ENCODE data around the gene RFX2.

The RFX2 gene

DNA sequence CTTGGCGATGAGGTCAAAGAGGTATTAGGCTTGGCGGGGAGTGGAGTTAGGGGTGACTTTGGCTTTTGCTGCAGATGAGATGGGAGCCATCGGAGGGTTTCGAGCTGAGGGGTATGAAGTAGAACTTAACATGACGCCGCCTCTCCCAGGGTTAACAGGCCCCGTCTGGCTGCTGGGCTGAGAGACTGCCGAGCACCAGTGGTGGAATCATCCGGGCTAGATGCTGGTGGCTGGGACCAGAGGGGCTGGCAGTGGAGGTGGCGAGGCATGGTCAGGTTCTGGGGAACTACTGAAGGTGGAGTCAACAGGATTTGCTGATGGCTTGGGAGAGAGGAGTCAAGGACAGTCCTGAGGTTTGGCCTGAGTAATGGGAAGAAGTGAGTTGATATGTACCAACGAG is 4.9 kb downstream of the RFX2 start:
- DNase-seq (ENCODE audit: low read depth in 2 of 2, low spot score in 1 of 2) = no peak

DNA sequence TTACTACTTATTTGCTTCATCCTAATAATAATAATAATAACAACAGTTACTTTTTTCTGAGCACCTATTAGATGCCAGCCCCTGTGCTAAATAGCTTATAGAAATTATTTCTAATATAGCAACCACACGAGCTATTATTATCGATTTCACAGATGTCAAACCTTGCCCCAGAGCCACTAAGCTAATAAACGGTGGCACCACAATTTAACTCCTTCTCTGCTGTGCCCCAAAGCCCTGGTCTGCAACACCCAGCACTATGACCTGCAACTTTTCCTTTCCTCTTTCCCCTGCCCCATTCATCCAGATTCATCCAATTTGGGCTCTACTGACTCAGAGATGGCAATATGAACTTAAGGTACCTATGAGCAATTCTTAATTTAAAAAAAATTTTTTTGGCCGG is 6.4 kb downstream of the RFX2 start:
- DNase-seq (ENCODE audit: low read depth in 2 of 2, low spot score in 1 of 2) = no peak

DNA sequence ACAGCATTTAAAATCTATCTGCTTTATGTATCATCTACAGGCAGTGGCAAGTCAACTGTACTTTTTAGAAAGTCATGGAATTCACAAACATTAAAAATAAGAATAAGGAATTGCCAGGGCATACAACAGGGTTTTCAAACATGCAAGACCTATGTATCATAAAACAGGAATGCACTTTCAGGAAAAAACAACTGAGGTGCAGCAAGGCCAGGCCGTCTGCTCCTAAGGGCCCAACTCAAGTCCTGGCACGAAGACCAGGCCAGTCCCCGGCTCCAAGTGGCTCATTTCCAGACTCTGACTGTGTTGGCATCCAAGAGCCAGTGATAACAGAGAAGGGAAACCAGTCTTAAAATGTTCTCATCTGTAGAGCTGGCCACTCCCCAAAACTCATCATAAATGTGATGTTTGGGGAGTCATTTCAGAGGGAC is 7.1 kb downstream of the RFX2 start:
- DNase-seq (ENCODE audit: low read depth in 2 of 2, low spot score in 1 of 2) = no peak

DNA sequence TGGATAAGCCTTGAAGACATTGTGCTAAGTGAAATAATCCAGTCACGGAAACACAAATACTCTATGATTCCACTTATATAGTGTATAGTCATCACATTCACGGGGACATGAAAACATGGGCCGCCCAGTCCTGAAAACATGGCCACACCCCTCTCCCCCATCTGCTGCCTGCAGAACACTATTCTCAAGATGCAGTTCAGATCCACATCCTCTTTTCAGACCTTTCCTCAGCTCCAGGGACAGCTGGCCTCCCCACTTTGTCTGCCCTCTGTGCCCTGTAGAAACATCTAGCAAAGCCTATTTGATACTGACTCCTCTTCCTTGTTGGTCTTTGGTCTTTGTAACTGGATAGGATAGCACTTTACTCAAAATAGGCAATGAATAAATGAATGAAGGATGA is 8.3 kb downstream of the RFX2 start:
- DNase-seq (ENCODE audit: low read depth in 2 of 2, low spot score in 1 of 2) = no peak

DNA sequence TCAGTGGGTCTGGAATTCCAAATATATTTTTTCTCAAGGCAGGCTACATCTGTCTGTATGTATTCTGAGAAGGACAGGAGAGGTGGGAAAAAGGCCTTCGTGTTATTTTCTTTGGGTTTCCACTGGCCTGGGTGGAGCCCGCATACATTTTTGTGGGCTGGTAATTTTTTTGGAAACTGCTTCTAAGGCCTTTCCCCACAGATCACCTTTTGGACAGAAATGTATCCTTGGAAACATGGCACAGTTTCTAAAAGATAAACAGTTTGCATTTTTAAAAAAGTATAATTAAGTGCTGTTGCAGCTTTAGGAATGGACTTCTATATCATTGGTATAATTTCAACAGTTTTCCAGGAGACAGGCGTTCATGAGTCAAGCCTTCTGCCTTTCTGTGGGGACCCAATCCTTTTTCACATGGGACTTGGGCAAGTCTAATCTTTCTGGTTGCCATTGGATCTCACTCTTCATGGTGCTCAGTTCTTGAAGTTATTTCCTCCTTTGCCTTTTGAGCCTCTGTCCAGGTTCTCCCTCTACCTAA is 8.9 kb downstream of the RFX2 start:
- DNase-seq (ENCODE audit: low read depth in 2 of 2, low spot score in 1 of 2) = no peak

DNA sequence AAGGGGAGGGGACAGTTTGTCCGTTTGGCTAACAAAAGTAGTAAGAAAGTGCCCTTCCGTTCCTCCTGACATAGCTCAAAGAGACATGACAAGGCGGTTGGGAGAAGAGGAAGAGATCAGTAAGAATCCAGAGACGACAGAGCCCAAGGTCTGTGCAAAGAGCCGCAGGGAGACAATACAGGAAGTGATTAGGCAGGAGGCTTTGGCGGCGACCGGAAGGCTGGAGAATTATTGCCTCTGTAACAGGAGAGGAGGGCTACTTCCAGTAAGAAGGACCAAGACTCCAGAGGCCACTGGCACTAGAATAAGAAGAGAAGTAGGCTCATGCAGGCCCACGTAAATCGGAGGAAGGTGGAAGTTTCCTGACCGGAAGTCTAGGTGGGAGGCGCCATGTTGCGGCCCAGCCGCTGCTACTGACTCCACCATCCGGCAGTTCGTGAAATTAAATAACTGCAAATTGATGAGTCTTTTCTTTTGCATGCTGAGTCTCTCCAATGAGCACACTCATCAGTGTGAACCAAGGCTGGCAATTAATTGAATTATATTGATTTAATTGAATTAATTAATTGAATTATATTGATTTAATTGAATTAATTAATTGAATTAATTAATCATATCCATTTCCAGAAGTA is 9.9 kb downstream of the RFX2 start:
- no peak for DNase-seq (ENCODE audit: low read depth in 2 of 2, low spot score in 1 of 2)

DNA sequence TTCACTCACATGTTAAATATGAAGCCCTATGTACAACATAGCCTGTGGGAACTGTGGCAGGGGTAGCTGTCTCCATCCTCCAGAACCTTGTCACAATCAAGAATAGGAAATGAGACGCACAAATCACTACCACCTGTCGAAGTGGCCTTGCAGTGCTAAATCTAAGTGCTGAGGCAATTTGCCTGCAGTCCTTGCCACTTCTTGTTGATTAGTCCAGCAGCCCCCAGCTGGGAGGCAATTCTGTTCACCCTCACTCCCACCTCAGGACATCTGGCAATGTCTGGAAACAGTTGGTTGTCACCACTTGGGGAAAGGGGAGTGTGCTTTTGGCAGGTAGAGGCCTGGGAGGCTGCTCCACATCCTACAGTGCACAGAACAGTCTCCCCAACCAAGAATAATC is 10.7 kb downstream of the RFX2 start:
- DNase-seq (ENCODE audit: low read depth in 2 of 2, low spot score in 1 of 2) = no peak

DNA sequence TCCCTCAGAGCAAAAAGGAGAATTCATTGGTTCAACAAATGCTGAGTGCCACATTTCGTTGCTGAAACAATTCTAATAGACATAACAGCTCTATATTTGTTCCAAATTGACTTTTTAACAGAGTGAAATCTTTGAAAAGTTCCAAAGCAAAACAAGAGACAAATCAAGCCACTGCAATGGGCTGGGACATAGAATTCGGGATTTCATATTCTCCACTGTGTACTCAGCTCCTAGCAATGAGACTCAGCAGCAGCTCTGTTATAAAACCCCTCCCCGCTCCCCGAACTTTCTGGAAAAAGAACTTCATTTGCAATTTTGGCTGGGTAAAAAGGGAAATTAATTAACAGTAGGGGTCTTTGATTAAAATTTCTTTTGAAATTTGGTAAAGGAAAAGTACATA is 11.3 kb downstream of the RFX2 start:
- DNase-seq (ENCODE audit: low read depth in 2 of 2, low spot score in 1 of 2) = no peak

DNA sequence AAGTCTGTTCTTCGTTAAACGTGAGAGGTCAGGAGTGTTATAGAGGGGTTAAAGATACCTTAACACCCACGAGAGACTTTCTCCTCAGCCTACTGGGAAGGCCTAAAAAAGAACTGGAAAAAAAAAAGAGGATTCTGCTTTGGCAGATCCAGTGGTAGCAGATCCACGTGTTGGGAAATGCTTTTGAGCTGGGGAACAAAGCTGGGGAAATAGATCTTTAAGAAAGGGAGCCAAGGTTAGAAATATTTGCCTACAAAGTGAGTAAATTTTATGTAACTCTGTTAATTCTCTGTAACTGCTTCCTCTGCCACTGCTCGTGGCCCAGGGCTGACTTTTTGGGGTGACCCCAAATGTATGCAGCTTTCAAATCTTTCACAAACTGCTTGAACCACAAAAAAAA is 11.7 kb downstream of the RFX2 start:
- DNase-seq (ENCODE audit: low read depth in 2 of 2, low spot score in 1 of 2) = no peak

DNA sequence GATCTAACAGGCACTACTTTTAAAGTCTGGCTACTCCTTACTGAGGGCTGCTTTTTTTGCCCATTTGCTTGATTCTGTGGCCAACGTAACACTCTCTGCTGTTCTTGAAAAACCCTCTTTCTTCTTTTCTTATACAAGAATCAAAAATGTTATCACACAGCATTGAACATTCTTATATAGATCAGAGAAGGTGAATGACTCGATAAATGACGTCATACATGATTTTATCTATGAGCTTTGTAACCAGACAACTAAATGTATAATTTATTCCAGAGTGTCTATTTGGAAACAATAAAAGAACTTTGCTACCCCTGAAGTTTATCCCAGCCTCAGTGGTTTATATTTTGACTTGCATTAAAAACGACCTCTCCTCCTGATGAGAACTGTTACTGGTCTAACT is 12.4 kb downstream of the RFX2 start:
- DNase-seq (ENCODE audit: low read depth in 2 of 2, low spot score in 1 of 2) = no peak

DNA sequence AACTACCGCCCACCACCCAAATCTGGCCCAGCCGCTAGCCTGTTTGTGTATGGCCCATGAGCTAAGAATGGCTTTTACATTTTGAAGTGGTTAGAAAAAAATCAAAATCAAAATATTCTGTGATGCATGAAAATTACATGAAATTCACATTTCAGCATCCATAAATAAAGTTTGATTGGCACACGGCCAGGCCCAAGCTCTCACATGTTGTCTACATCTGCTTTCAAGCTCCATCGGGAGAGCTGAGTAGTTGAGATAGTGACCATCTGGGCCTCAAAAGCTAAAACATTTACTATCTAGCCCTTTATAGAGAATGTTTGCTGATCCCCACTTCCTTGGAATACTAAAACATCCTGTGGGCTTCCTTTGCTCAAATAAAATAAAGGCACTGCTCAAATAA is 14.5 kb downstream of the RFX2 start:
- DNase-seq (ENCODE audit: low read depth in 2 of 2, low spot score in 1 of 2) = no peak

DNA sequence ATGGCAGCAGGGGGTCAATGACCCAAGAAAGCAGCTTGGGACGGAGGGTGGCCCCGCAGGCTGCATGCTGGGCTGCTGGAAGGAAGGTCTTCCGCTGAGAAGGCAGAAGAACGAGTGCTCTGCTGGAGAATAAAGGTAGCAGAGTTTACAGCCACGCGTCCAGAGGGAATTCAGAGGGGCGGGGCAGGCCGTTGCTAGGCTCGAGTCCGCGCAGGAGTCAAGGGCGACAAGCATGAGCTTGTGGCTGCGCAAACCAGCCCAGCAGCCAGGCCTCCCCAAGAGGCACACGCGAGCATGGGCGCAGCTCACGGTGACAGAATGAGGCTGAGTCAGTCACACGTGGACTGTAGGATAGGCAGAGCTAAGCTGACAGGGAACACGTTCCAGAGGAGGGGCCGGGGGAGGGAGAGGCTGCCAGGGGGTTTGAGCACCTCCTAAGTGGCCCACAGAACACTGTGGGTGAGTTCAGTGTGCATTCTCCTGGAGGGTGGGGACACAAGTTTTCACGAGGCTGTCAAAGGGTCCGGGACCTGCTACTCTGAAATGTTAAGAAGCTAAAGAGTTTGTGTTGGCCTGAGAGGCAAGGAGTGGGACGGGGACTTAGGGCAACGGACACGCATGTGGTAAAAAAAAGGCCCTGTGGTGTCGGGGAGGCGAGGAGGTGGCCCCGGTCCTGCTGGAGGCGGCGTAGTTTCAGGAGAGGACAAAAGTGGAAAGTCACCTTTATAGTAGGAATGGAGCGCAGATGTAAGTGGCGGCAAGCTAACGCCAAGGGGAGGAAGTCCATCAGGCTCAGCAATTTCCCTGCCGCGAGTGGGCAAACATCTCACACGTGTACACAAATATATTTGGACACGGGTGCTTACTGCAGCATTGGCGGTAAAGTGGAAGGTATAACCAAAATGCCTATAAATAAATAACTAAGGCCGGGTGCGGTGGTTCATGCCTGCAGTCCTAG is 17.7 kb downstream of the RFX2 start:
- DNase-seq (ENCODE audit: low read depth in 2 of 2, low spot score in 1 of 2) = no peak

DNA sequence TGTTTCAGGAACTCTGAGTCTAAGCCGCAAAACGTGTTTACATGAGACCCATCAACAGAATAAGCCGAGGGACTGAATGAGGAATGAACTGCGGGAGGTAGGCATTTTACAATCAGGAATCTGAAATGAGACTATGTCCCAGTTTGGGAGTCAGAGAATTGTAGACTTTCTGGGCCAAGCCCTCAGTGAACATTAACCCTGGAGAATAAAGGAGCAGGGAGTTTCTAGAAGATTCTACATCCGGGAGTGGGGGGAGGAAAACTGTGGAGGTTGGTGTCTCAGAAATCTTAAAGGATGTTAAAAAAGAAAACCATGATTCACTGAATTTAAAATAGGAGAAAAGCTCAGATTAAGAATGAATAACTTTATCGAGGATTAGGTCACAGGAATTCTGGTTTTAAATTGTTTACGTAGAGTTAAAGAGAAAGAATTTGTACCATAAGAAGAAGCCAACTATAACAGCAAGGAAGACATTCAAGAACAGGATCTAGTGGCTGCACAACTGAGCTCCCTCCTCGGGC is 18.5 kb downstream of the RFX2 start:
- DNase-seq (ENCODE audit: low read depth in 2 of 2, low spot score in 1 of 2) = no peak

DNA sequence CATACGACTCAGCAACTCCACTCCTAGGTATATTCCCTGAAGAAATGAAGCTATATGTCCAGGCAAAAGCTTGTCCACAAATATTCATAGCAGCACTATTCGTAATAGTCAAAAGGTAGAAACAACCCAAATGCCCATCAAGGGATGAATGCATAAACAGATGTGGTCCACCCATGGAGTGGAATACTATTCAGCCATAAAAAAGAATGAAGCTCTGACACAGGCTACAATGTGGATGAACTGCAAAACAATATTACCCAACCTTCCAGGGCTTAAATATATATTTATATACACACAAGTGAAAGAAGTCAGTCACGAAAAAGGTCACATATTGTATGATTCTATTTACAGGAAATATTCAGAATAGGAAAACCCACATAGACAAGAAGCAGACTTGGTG is 19.7 kb downstream of the RFX2 start:
- no peak for DNase-seq (ENCODE audit: low read depth in 2 of 2, low spot score in 1 of 2)

DNA sequence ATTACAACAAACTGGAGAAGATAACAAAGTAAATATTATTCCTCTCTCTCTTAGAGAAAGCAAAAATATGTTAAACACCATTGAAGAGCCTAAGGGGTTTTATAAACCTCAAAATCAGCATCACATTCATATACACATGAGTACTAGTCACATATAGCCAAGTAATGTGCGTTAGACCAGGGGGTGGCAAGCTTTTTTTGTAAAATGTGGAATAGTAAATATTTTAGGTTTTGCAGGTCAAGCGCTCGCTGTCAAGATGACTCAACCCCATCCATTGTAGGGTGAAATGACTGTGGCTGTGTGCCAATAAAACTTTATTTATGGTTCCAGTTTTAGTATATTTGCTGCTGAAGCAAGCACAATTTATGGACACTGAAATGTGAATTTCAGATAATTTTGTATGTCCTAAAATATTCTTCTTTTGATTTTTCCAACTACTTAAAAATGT is 21.7 kb downstream of the RFX2 start:
- no peak for DNase-seq (ENCODE audit: low read depth in 2 of 2, low spot score in 1 of 2)

DNA sequence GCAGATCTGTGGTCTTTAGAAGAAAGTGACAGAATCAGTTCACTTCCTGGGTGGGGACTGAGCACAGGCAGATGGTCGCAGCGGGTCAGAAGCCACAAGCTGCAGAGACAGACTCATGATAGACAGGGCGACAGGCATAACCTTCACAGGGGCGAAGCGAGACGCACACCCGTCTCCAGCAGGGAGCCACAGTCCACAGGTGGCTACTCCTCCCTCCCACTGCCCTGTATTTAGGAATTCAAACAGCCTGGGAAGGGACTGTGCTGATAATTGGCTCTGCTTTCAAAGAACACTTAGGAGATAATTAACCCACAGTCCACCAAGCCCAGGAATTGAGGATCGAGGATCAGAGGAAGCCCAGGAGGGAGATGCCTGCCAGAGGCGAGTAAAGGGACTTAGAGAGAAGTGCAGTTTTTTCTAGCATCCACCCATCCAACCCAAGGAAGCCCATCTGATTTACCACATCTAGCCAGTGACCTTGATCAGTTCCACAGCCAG is 23.2 kb downstream of the RFX2 start:
- no peak for DNase-seq (ENCODE audit: low read depth in 2 of 2, low spot score in 1 of 2)

DNA sequence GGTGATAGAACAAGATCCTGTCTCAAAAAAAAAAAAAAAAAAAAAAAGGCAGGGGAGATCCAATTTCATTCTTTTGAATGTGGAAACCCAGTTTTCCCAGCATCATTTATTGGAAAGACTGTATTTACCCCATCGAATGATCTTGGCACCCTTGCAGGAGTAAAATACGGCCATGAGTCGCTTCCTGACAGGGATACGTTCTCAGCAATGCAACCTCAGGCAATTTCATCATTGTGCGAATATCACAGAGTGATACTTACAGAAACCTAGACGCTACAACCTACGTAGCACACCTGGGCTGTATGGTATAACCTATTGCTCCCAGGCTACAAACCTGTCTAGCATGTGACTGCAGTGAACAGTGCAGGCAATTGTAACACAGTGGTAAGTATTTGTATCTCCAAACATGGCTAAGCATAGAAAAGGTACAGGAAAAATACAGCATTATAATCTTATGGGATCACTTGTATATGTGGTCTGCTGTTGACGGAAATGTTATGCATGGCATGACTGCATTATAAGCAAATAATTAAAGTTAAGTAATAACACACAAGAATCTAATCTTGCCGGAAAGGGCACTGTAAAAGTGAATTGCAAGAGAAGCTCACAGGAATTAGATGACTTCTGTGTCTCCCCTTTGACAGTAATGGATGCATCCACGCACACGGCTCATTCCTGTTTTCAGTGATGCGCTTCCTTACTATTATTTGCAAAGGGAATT is 24.1 kb downstream of the RFX2 start:
- no peak for DNase-seq (ENCODE audit: low read depth in 2 of 2, low spot score in 1 of 2)

DNA sequence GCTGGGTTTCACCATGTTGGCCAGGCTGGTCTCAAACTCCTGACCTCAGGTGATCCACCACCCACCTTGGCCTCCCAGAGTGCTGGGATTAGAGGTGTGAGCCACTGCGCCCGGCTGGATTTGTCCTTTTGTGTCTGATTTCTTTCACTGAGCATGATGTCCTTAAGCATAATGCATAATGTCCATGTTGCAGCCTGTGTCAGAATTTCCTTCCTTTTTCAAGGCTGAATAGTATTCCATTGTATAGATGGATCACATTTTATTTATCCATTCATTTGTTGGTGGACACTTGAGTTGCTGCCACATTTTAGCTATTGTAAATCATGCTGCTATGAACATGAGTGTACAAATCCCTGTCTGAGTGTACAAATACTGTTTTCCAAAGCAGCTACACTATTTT is 25.5 kb downstream of the RFX2 start:
- DNase-seq (ENCODE audit: low read depth in 2 of 2, low spot score in 1 of 2) = no peak

DNA sequence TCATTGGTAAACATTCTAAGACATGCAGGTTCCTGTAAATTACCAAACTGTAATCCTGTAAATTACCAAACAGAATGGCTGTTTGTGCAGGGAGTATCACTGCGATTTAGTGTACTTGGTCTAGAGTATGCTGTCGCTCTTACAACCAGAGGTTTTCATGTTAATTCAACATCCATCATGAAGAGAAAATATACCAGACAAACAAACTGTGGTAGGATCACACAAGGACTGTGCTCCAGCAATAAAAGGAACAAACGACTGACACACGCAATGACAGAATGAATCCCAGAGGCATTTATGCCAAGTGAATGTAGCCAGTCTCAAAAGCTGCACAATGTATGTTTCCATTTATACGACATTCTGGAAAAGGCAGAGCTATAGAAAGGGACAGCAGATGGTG is 31.2 kb downstream of the RFX2 start:
- no peak for DNase-seq (ENCODE audit: low read depth in 2 of 2, low spot score in 1 of 2)

DNA sequence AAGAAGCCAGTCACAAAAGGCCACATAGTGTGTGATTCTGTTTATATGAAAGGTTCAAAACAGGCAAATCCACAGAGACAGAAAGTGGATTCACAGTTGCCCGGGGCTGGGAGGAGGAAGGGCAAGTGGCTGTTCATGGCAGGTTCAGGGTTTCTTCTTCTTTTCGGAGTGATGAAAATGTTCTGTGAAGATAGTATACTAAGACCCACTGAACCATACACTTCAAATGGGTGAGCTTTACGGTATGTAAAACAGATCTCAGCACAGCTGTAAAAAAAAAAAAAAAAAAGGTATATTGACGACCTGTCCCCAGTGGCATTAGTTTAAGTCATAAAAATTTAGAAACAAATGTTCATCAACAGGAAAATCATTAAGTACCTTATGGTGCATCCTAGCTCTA is 32.2 kb downstream of the RFX2 start:
- DNase-seq (ENCODE audit: low read depth in 2 of 2, low spot score in 1 of 2) = no peak

Data from stimulated activated CD8-positive, alpha-beta memory T cell treated with anti-CD3 and anti-CD28 coated beads, Interleukin-4, amount 100 ng/mL, for 1 hour (primary cell).